Measurements from ENCODE around the gene CERK. TPM values are rescaled to one million over a fixed set of nuclear protein-coding genes. Genes with fewer than 3 reads are reported as not detected.

Gene CERK
- total RNA-seq, 1 experiment from 2014 or later: 24.9 TPM

DNA sequence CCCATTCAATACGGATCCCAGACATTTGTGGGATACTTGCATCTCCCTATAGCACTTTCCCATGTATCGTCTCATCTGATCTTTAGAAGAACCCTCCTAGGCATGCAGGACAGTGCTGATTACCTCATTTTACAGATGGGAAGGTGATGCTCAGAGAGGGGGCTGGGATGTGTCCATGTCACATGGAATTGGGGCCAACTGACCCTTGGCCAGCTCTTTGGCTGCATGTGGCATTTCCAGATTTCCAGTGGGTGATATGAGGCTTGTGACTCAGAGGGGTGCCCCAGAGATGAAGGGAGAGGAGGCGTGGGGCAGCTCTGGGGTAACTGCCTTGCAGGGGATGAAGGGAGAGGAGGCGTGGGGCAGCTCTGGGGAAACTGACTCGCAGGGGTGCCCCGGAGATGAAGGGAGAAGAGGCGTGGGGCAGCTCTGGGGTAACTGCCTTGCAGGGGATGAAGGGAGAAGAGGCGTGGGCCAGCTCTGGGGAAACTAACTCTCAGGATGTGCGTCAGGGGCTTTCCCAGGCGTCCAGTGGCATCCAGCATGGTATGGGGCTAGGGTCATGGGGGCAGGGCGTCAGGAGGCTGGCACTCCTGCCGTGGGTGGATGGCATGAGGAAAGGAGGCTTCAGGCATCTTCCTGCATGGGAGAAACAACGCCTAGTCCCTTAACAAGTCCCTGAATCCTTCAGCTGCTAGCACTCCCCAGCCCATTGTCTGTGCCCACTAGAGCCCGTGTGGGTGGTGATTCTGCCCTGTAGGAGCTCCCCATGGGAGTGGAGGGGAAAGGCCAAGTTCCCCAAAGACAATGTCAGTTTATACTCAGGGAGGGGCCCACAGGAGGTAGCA, 11.9 kb upstream of the CERK start:
- peaks cover 51% of the 10 kb centered on the region for H3F3A ChIP-seq (ENCODE audit: insufficient read depth, low read depth)
- H3K9me3 ChIP-seq (ENCODE audit: insufficient read depth, low read depth): no peaks in the 10 kb centered on the region
- no peaks in the 10 kb centered on the region for H3K36me3 ChIP-seq (ENCODE audit: low read depth)
- BruUV-seq (replicated peaks): no TSS peak
- DNase-seq: no peak
- CTCF ChIA-PET: interaction anchor here (0.6 kb wide), 1 partner anchor 14 kb away, joined by 6 read pairs; no protein-coding TSS in a partner anchor
- intact Hi-C loops (cut with micrococcal nuclease; ENCODE audit: unreplicated experiment): loop anchor here (5.0 kb wide), 5 partner anchors 153 to 373 kb away; no protein-coding TSS in a partner anchor
- no peaks in the 10 kb centered on the region for H3K27me3 ChIP-seq (ENCODE audit: insufficient read depth, low read depth)
- H3K4me3 ChIP-seq: peak overlapping the region; percentile 36; the same call in 1 of the 2 replicates
- POLR2A ChIA-PET (ENCODE audit: unreplicated experiment): interaction anchor here (0.6 kb wide), 1 partner anchor 203 kb away, joined by 3 read pairs; no protein-coding TSS in a partner anchor
- no peaks in the 10 kb centered on the region for H4K20me1 ChIP-seq (ENCODE audit: insufficient read depth)
- TF ChIP-seq, protein P1, sequence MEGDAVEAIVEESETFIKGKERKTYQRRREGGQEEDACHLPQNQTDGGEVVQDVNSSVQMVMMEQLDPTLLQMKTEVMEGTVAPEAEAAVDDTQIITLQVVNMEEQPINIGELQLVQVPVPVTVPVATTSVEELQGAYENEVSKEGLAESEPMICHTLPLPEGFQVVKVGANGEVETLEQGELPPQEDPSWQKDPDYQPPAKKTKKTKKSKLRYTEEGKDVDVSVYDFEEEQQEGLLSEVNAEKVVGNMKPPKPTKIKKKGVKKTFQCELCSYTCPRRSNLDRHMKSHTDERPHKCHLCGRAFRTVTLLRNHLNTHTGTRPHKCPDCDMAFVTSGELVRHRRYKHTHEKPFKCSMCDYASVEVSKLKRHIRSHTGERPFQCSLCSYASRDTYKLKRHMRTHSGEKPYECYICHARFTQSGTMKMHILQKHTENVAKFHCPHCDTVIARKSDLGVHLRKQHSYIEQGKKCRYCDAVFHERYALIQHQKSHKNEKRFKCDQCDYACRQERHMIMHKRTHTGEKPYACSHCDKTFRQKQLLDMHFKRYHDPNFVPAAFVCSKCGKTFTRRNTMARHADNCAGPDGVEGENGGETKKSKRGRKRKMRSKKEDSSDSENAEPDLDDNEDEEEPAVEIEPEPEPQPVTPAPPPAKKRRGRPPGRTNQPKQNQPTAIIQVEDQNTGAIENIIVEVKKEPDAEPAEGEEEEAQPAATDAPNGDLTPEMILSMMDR (conservative IDR thresholded peaks at IDR 0.05): no peak
- TF ChIP-seq EZH2 (IDR thresholded peaks at IDR 0.05; ENCODE audit: low read depth): no peak
- peaks cover 74% of the 10 kb centered on the region for H3K4me1 ChIP-seq (replicated peaks; ENCODE audit: insufficient read depth)
- peak overlapping the region; percentile 83 for H3K4me2 ChIP-seq
- H3K9me2 ChIP-seq (ENCODE audit: insufficient read depth): no peaks in the 10 kb centered on the region
- no peak overlapping the region for H2AFZ ChIP-seq
- H3K79me2 ChIP-seq (ENCODE audit: low read depth): no peaks in the 10 kb centered on the region
- H3K27ac ChIP-seq: peak overlapping the region; percentile 79

DNA sequence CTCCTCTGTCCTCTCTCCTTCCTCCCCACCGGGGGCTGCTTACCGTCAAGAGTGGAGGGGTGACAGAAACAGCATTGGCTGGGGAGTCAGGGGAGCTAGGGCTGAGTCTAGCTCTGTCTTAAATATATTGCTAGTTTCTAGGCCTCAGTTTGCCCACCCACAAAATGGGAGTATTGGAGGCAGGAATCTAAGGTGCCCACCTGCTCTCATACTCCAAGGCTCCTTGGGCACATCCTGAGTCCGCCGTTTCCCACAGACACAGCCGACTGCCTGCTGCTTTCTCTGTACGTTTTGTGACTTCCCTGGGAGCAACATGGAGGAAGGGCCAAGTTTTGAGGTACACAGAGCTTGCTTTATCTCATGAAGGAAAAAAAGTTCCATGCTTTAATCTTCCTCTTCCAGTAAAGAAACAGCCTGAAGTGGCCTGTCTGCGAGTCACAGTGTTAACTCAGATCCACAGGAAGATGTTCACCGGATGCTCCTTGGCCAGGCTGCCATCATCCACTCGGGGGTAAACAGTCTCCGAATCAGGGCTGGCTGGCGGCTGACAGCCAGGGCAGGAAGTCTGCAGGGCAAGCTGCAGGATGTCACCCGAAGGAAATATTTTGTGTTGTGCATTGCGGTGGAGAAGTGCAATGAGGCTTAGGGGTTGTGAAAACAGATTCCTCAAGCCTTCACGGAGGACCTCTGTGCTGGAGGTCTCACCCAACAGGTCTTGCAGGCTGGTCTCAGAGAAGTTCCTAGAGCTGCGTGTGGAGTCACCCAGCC, 11.0 kb upstream of the CERK start:
- Histone ChIP-seq H2AFZ (no peak overlapping the region), H4K20me1 (ENCODE audit: insufficient read depth) (no peaks in the 10 kb centered on the region), H3K9me2 (ENCODE audit: insufficient read depth) (no peaks in the 10 kb centered on the region), H3K79me2 (ENCODE audit: low read depth) (no peaks in the 10 kb centered on the region), H3K9me3 (ENCODE audit: insufficient read depth, low read depth) (no peaks in the 10 kb centered on the region), H3K27ac (peak overlapping the region; percentile 79), H3K36me3 (ENCODE audit: low read depth) (no peaks in the 10 kb centered on the region), H3K4me3 (peak overlapping the region; percentile 36; the same call in 1 of the 2 replicates), H3K27me3 (ENCODE audit: insufficient read depth, low read depth) (no peaks in the 10 kb centered on the region), H3F3A (ENCODE audit: insufficient read depth, low read depth) (peaks cover 52% of the 10 kb centered on the region), H3K4me1 (replicated peaks; ENCODE audit: insufficient read depth) (peaks cover 66% of the 10 kb centered on the region), H3K4me2 (peak overlapping the region; percentile 83)
- ChIA-PET POLR2A (ENCODE audit: unreplicated experiment) (no interaction called here), CTCF (no interaction called here)
- BruUV-seq (replicated peaks): no TSS peak
- intact Hi-C loops (cut with micrococcal nuclease; ENCODE audit: unreplicated experiment): no loop called here
- DNase-seq: peak; percentile 83 to 99
- TF ChIP-seq, protein P1 (conservative IDR thresholded peaks at IDR 0.05): no peak
- TF ChIP-seq EZH2 (IDR thresholded peaks at IDR 0.05; ENCODE audit: low read depth): no peak

DNA sequence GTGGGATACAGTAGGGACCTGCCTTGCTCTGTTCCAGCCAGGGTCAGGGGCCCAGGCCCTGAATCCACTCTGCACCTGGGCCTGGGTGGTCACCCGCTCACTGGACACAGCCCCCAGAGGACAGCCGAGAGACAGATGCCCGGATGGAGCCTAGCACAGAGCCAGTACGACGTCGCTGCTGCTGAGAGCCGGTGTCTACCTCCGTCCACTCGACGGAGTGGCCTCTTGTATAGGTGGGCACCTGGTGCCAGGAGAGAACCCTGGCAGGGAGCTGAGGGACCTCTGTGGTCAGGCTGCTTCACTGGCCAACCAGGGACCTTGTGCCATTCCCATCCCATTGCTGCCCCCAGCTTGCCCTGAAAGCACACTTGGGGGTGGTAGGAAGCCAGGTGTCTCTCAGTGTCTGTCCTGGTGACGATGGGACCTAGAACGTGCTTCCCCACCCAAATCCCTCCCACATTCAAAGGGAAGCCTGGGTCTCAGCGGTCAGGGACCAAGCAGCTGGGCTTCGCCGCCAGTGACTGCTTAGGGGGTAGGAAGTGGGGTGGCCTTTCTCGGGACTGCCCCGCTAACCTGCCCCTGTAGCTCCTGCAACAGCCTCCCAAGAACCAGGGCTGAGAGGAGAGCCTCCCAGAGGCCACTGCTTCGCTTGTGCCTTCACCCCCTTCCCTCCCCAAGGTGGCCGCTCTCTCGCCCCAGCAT, 10.3 kb upstream of the CERK start:
- H3K4me2 ChIP-seq: peak overlapping the region; percentile 83
- H3K4me3 ChIP-seq: no peak overlapping the region
- H3K79me2 ChIP-seq (ENCODE audit: low read depth): no peaks in the 10 kb centered on the region
- POLR2A ChIA-PET (ENCODE audit: unreplicated experiment): no interaction called here
- no peaks in the 10 kb centered on the region for H3K9me2 ChIP-seq (ENCODE audit: insufficient read depth)
- intact Hi-C loops (cut with micrococcal nuclease; ENCODE audit: unreplicated experiment): no loop called here
- H3K4me1 ChIP-seq (replicated peaks; ENCODE audit: insufficient read depth): peaks cover 65% of the 10 kb centered on the region
- no peak for DNase-seq
- TF ChIP-seq, protein P1 (conservative IDR thresholded peaks at IDR 0.05): no peak
- TF ChIP-seq EZH2 (IDR thresholded peaks at IDR 0.05; ENCODE audit: low read depth): no peak
- H3K36me3 ChIP-seq (ENCODE audit: low read depth): no peaks in the 10 kb centered on the region
- H3K27ac ChIP-seq: peak overlapping the region; percentile 79
- no peaks in the 10 kb centered on the region for H3K27me3 ChIP-seq (ENCODE audit: insufficient read depth, low read depth)
- H3K9me3 ChIP-seq (ENCODE audit: insufficient read depth, low read depth): no peaks in the 10 kb centered on the region
- CTCF ChIA-PET: no interaction called here
- BruUV-seq (replicated peaks): no TSS peak
- peaks cover 52% of the 10 kb centered on the region for H3F3A ChIP-seq (ENCODE audit: insufficient read depth, low read depth)
- H4K20me1 ChIP-seq (ENCODE audit: insufficient read depth): no peaks in the 10 kb centered on the region
- no peak overlapping the region for H2AFZ ChIP-seq

Measured in PC-9 (cell line).